Stimulated activated CD4-positive, alpha-beta T cell treated with anti-CD3 and anti-CD28 coated beads, Interleukin-1b, Interleukin-23, amount 100 ng/mL, for 24 hours (primary cell): Measurements from ENCODE around the gene OR6J1.
A peak's percentile ranks its signal among the peaks of the same experiment; 100 is the strongest.
"Not testable (repeated sequence)": the region's sequence is repeated elsewhere in the genome, so short reads cannot be mapped to it uniquely, and the experiment has no call there.

Experiments
- DNase-seq, 4 experiments: peaks; one replicate each; pipeline ENCODE4 v3.0.0-alpha.2; 2020; ENCODE audit warnings: low read depth in 4 of 4, low spot score in 1 of 4

The OR6J1 gene

GRCh38 chr14:22644305-22644635, at the start of gene OR6J1:
TSS of gene OR6J1 (minus strand) at chr14:22644352. CDS start at chr14:22634811, 9,541 bp downstream.
- no peak for DNase-seq

- DNase-seq: no peak
These were observed 48.0 kb upstream of the OR6J1 start for GRCh38 chr14:22692194-22692593.

GRCh38 chr14:22691171-22691570, 47.0 kb upstream of the OR6J1 start:
- DNase-seq: no peak

GRCh38 chr14:22689199-22689598, 45.0 kb upstream of the OR6J1 start:
- no peak for DNase-seq

GRCh38 chr14:22687969-22688368, 43.8 kb upstream of the OR6J1 start:
- DNase-seq: not testable (repeated sequence)

- DNase-seq: not testable (repeated sequence)
These were observed 42.0 kb upstream of the OR6J1 start for GRCh38 chr14:22686176-22686611.

GRCh38 chr14:22685467-22685866, 41.3 kb upstream of the OR6J1 start:
- DNase-seq: no peak

GRCh38 chr14:22683428-22683827, 39.3 kb upstream of the OR6J1 start:
- DNase-seq: not testable (repeated sequence)

GRCh38 chr14:22678221-22678620, 34.1 kb upstream of the OR6J1 start:
- DNase-seq: no peak

- not testable (repeated sequence) for DNase-seq
These were observed 33.4 kb upstream of the OR6J1 start for GRCh38 chr14:22677551-22677950.

GRCh38 chr14:22671622-22672021, 27.5 kb upstream of the OR6J1 start:
- no peak for DNase-seq

GRCh38 chr14:22668863-22669262, 24.7 kb upstream of the OR6J1 start:
- DNase-seq: no peak

- DNase-seq: no peak
These were observed 24.3 kb upstream of the OR6J1 start for GRCh38 chr14:22668417-22668816.

GRCh38 chr14:22667881-22668280, 23.7 kb upstream of the OR6J1 start:
- no peak for DNase-seq

GRCh38 chr14:22666203-22666893, 22.2 kb upstream of the OR6J1 start:
- DNase-seq: no peak

GRCh38 chr14:22664261-22664660, 20.1 kb upstream of the OR6J1 start:
- no peak for DNase-seq

- no peak for DNase-seq
These were observed 16.5 kb upstream of the OR6J1 start for GRCh38 chr14:22660654-22661053.

GRCh38 chr14:22658946-22659345, 14.8 kb upstream of the OR6J1 start:
- no peak for DNase-seq

GRCh38 chr14:22657861-22658260, 13.7 kb upstream of the OR6J1 start:
- DNase-seq: no peak

GRCh38 chr14:22656945-22657731, 13.0 kb upstream of the OR6J1 start:
- no peak for DNase-seq

- no peak for DNase-seq
These were observed 12.1 kb upstream of the OR6J1 start for GRCh38 chr14:22656226-22656625.

GRCh38 chr14:22653012-22653621, 9.0 kb upstream of the OR6J1 start:
- peak; percentile 9 to 42 (median 22) for DNase-seq
